ENCODE data around the gene TRIM65.
"Not testable (repeated sequence)": the region's sequence is repeated elsewhere in the genome, so short reads cannot be mapped to it uniquely, and the experiment has no call there.

The TRIM65 gene

DNA sequence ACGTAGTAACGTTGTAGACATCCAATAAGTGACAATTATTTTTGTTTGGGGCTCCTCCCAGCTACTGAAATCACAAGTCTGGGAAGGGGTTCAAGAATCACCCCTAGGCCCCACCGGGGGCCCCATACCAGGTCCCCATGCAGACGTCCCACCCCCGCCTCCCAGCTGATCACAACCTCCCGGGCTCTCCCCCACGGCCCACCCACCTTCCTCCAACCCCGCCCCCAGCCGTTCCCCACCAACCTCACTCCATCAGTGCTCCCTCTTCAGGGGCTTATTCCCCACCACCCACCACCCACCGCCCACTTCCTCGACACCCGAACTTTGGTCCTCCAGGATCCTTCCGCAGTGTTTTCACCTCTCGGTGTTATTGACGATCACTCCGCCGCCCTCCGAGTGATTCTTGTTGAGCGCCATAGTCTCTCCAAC lies 41.9 kb downstream of the TRIM65 start:
- no peak for FAIRE-seq
- DNase-seq (ENCODE audit: low spot score): no peak

DNA sequence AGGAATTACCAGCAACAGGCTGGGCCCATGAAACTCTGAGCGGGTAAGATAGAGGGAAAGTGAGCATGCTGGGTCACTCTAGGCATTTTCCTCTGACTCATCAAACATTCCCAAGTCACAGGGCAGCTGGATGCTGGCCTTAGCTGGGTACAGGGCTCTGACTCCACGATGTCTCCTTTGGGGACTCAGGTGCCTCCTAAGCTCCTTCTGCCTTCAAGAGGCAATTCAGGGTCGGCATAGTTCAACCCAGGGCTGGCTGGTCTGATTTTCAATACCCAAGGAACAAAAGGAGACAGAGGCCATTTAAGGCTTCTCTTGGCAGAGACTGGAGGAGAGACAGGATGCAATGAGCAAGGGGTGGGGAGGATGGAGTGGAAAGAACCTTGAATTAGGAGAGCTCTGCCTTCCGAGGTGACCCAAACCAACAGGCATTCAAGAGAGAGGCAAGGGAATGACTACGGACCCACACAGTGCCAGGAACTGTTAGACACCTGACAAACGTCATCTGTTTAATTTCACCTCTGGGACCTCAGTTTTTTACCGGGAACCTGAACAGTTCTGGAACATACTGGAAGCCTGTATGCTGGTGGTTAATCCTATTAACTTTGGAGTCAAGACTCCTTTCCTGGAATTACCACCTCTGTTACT lies 42.5 kb downstream of the TRIM65 start:
- DNase-seq (ENCODE audit: low spot score): peak; percentile 72
- no peak for FAIRE-seq

- no peak for DNase-seq (ENCODE audit: low spot score)
- no peak for FAIRE-seq
Measured at GRCh38 chr17:75853433-75853832, 43.3 kb downstream of the TRIM65 start.

- FAIRE-seq: not testable (repeated sequence)
Measured at GRCh38 chr17:75851693-75851991, 45.1 kb downstream of the TRIM65 start.

DNA sequence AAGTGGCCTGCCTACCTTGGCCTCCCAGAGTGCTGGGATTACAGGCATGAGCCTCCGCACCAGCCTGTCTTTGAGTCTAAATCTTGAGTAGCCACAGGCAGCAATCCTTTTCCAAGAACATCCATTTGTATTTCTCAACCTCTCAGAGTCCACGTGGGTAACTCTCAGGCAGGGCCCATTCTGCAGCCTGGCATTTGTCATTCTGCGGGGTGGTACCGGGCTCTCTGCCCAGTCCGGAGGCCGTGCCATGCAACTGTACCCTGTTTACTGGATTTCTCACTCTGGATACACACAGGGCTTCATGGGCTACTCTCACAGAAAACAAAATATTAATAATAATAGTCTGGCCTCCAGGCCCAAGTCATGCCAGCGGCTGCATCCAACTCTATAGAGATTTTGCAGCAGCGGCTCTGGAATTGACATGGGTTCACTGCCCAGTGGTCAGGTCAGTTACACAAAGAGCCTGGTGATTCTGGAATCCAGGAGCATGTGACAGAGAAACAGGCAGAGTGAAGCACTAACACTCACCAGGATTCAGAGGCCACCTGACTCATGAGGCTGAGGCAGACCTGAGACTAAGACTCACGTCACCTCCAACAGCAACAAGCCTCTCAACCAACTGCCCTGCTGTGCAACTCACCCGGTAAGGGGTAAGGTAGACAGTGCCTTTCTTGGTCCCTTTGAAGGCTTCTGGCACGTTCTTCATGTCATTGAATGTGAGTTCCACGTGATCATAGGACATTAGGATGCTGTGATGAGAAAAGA lies 45.6 kb downstream of the TRIM65 start:
- no peak for FAIRE-seq

More at GRCh38 chr17:75851693-75851991, 45.1 kb downstream of the TRIM65 start:
- not testable (repeated sequence) for DNase-seq (ENCODE audit: low spot score)

GRCh38 chr17:75849724-75850123 lies 47.0 kb downstream of the TRIM65 start:
- DNase-seq (ENCODE audit: low spot score): no peak
- no peak for FAIRE-seq

More for the DNA sequence above, 45.6 kb downstream of the TRIM65 start:
- no peak for DNase-seq (ENCODE audit: low spot score)

DNA sequence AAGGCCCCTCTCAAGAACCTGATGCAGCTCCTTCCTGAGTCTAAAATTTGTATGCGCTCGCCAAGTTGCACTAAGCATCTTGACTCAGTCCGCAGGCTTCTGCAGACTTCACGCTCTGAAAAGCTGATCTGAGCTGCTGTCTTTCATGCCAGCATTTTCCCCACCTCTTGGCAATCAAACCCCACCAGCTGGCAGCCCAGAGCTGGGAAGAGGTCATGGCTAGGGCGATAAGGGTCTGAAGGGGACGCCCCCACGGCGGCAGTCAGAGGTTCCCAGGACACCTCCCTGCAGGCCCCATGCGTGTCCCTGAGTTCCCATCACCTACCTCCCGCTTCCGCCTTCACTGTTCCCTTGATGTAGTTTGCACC lies 47.5 kb downstream of the TRIM65 start:
- DNase-seq (ENCODE audit: low spot score) (no peak), FAIRE-seq (no peak)

GRCh38 chr17:75848523-75849278 lies 48.0 kb downstream of the TRIM65 start:
- DNase-seq (ENCODE audit: low spot score): peak; percentile 63
- no peak for FAIRE-seq

- FAIRE-seq: no peak
- no peak for DNase-seq (ENCODE audit: low spot score)
Measured at GRCh38 chr17:75847614-75848522, 48.9 kb downstream of the TRIM65 start.

DNA sequence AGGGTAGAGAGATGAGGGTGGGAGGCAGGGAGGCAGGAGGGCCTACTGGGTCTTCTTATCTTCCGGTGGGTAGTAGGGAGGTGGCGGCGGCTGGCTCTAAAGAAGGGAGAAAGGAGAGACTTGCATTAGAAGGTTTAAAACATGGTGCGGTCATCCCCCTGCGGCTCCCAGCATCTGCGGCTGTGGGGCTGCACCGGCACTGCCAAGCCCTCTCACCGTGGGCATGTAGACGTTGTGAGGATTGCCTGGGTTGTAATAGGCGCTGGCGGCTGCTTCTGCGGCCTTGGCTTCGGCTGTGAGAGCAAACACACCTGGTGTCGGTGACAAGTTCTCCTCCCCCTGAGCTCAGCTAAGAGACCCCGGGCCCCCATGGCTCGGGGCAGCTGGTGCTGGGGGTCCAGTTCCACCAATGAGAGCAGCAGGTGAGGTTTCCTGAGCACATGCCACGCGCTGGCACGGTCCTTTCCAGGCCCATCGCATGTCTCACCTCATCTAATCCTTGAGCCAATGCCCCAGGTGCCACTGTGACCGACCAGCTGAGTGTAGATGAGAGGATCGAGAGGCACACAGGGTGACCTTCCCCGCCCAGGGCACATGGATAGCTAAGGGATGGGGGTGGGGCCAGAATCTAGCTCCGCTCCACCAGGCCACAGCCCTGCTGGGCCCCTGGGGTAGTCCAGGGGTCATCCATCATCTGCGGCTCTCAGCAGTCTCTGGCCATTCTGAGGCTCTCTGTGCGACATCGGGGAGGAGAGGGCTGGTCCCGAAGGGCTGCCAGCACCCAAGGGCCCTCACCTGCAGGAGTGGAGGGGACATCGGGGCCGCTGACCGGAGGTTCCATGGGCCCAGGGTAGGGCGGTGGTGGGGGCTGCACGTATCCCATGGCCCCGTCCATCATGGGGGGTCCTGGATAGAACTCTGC lies 49.8 kb downstream of the TRIM65 start:
- DNase-seq (ENCODE audit: low spot score) (no peak), FAIRE-seq (no peak)

- FAIRE-seq (no peak), DNase-seq (ENCODE audit: low spot score) (no peak)
Measured at GRCh38 chr17:75845933-75846691, 50.6 kb downstream of the TRIM65 start.

DNA sequence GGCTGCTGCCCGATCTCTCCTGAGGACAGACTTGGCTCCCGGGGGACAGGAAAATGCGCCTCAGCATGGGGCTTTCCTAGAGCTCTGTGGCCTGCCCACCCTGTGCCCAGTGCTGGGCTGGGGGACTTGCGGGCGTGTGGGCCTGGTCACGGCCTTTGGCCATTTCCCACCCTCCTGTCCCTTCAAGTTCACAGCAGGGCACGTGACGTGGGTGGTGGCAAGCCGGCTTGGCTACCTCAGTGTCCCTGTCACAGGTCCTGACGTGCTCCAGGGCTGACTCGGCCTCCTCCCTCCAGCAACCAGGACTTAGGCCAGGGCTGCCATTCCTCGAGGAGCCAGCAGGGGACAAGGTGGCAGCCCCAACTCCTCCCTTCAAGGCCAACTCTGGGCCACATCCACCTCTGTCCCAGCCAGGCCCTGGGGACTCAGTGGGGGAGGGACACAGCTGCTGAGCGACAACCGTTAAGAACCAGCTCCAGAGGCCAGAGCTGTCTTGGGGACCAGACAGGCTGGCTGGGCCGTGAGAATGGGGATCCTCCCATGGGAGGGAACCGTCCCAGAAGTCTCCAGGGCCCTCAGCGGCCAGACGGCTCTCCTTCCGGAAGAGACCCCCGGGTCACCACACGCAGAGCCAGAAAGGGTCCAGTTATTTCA lies 51.6 kb downstream of the TRIM65 start:
- DNase-seq (ENCODE audit: low spot score): peak; percentile 92
- peak; percentile 83 for FAIRE-seq

- FAIRE-seq (no peak), DNase-seq (ENCODE audit: low spot score) (peak; percentile 91)
Measured at GRCh38 chr17:75844530-75845057, 52.2 kb downstream of the TRIM65 start.

DNA sequence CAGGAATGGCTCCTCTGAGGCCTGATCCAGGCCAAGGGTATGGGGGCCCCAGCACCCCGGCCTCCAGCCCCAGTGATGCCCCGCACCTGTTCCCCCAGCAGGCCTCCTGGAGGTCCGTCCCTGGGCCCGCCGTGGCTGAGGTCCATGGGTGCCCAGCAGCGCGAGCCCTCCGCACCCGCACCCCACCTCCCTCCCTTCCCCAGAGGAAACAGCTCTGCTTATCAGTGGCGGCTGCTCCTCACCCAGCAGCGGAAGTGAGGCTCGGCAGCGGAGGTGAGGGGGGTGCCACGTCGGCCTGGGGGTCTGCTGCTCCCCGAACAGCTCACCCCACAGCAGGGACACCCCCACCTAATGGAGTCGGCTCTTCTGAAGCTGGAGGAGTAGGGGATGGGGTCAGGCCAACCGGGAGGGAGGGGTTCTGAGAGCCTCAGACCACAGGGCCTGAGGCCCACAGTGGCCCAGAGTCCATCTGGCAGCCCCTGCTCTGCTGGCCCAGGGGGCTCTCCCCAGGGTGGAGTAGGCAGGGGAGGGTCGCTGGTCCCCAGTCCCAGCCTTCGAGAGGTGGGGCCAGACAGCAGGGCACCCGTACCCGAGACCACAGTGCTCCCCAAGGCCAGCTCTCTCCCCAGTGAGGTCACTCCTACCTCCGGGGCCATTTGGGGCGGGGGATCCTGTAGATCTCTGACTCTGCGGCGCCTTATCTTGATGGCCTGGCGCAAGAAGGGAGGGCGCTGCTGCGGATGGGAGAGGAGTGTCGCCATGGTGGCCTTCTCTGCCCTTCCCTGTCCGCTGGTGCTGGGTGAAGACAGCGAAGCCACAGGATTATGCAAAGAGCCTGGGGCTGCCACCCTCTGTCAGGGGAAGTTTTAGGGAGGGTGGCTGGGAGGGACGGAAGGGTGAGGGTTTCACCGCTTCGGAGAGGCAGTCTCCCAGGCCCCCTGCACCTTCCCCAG lies 52.9 kb downstream of the TRIM65 start, which contains the start of gene UNC13D:
Gene UNC13D, minus strand, starts transcription at position 828 of the 953 bp plus-strand sequence. Its CDS starts 67 bp downstream, at position 761.
- FAIRE-seq: no peak
- DNase-seq (ENCODE audit: low spot score): no peak

GRCh38 chr17:75842963-75843576 lies 53.7 kb downstream of the TRIM65 start:
- FAIRE-seq (no peak), DNase-seq (ENCODE audit: low spot score) (no peak)

DNA sequence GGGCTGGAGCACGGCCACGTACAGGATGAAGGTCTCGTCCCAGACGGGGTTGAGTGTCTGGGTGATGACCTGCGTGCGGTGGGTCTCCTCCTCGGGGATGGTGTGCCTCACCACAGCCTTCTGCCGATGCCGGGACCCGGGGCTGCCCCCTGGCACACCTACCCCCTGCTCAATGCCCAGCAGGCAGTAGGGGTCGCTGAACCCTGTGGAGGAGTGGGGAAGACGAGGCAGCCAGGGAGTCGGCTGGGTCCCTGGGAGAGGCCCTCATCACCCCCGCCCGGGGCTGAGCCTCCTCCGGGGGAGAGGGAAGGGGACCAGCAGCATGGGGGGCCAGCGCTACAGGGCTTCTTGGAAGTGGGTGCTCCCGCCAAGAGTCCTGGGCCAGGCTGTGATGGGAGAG lies 54.3 kb downstream of the TRIM65 start:
- DNase-seq (ENCODE audit: low spot score) (no peak), FAIRE-seq (no peak)

GRCh38 chr17:75840799-75841164 lies 56.0 kb downstream of the TRIM65 start:
- FAIRE-seq (no peak), DNase-seq (ENCODE audit: low spot score) (no peak)

All from urothelium cell line (cell line).